ENCODE results near the gene NPFFR1. TPM values are rescaled to one million over a fixed set of nuclear protein-coding genes. Genes with fewer than 3 reads are reported as not detected.

Gene NPFFR1
- total RNA-seq, 1 experiment from 2014 or later: not detected

DNA sequence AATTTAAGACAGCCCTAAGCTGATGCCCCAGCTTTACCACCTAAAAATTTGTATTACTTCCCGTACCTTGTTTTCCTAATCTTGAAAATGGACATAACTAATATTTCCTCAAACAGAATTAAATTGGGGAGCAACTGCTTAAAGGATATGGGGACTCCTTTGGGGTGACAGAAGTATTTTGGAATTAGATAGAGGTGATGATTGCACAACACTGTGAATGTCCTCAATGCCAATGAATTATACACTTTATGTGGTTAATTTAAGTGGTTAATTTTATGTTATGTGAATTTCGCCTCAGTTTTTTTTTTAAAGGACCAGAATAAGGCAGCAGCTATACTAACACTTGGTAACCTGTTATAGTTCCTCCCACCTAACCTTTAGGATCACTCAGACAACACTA is 19.9 kb upstream of the NPFFR1 start:
- Histone ChIP-seq H3T11ph (ENCODE audit: low read length) (no peak overlapping the region), H3K27ac (ENCODE audit: insufficient read length, low read depth, low read length) (no peak overlapping the region), H3K27me3 (ENCODE audit: insufficient read depth, low read length) (no peaks in the 10 kb centered on the region), H2AK5ac (ENCODE audit: insufficient read length, low read length) (no peak overlapping the region), H3K9me3 (ENCODE audit: control insufficient read depth, low read depth, low read length) (no peaks in the 10 kb centered on the region), H3K4me1 (ENCODE audit: insufficient read depth, low read length) (no peaks in the 10 kb centered on the region), H4K91ac (ENCODE audit: insufficient read length, low read depth, low read length) (no peak overlapping the region), H4K8ac (replicated peaks; ENCODE audit: insufficient read length, low read depth, low read length) (no peak overlapping the region), H3K56ac (ENCODE audit: insufficient read length, low read depth, low read length) (no peak overlapping the region), H2BK15ac (ENCODE audit: low read depth, low read length) (no peak overlapping the region), H4K20me1 (ENCODE audit: control insufficient read depth, insufficient read depth, insufficient read length) (no peaks in the 10 kb centered on the region), H3K4ac (ENCODE audit: low read depth, low read length) (no peak overlapping the region), H4K5ac (ENCODE audit: insufficient read length, low read depth, low read length) (no peak overlapping the region), H3K18ac (ENCODE audit: insufficient read length, low read depth, low read length) (no peak overlapping the region), H3K23me2 (ENCODE audit: insufficient read length, low read depth, low read length, poor library complexity, severe bottlenecking) (no peaks in the 10 kb centered on the region), H2BK12ac (ENCODE audit: insufficient read length, low read depth, low read length) (no peak overlapping the region), H2BK120ac (ENCODE audit: low read depth, low read length, poor library complexity, severe bottlenecking) (no peak overlapping the region), H3K79me1 (ENCODE audit: insufficient read depth, low read depth, low read length, poor library complexity, severe bottlenecking) (no peaks in the 10 kb centered on the region), H2BK20ac (ENCODE audit: low read depth, low read length, poor library complexity, severe bottlenecking) (no peak overlapping the region), H2AFZ (ENCODE audit: low read length) (no peak overlapping the region), H3K23ac (ENCODE audit: insufficient read length, low read depth, low read length) (no peak overlapping the region), H3K9ac (ENCODE audit: extremely low read depth, insufficient read length, low read length) (no peak overlapping the region), H3K4me2 (ENCODE audit: insufficient read depth, insufficient read length, low read length) (no peak overlapping the region), H2BK5ac (ENCODE audit: insufficient read length, low read length) (no peak overlapping the region), H3K14ac (ENCODE audit: insufficient read depth, low read length) (no peak overlapping the region), H3K79me2 (ENCODE audit: insufficient read depth, low read length) (no peaks in the 10 kb centered on the region)
- peak overlapping the region in 1 of 3 experiments; percentile 78; a peak in 1 of 7 replicates for H3K27ac Mint-ChIP-seq
- H3K9me3 Mint-ChIP-seq: no peaks in the 10 kb centered on the region
- H3K4me1 Mint-ChIP-seq: peaks cover 0 to 3% of the 10 kb centered on the region in 2 experiments; a peak in 1 of 4 replicates
- TF ChIP-seq, protein P1, sequence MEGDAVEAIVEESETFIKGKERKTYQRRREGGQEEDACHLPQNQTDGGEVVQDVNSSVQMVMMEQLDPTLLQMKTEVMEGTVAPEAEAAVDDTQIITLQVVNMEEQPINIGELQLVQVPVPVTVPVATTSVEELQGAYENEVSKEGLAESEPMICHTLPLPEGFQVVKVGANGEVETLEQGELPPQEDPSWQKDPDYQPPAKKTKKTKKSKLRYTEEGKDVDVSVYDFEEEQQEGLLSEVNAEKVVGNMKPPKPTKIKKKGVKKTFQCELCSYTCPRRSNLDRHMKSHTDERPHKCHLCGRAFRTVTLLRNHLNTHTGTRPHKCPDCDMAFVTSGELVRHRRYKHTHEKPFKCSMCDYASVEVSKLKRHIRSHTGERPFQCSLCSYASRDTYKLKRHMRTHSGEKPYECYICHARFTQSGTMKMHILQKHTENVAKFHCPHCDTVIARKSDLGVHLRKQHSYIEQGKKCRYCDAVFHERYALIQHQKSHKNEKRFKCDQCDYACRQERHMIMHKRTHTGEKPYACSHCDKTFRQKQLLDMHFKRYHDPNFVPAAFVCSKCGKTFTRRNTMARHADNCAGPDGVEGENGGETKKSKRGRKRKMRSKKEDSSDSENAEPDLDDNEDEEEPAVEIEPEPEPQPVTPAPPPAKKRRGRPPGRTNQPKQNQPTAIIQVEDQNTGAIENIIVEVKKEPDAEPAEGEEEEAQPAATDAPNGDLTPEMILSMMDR (conservative IDR thresholded peaks at IDR 0.05): no peak
- H3K27me3 Mint-ChIP-seq (ENCODE audit: low read depth): peaks cover 2% of the 10 kb centered on the region; the same call in 1 of the 2 replicates
- H3K36me3 Mint-ChIP-seq (ENCODE audit: insufficient read depth in 1 of 3, low read depth in 3 of 3): peaks cover 0 to 4% (median 2%) of the 10 kb centered on the region in 3 experiments; a peak in 2 of 7 replicates
- no peak for DNase-seq
- no peak overlapping the region for H3K4me3 Mint-ChIP-seq
- WGBS (ENCODE audit: extremely low coverage, insufficient read length, low lambda C conversion rate): no CpG with 5 or more reads among the region's 2 CpGs
